KMS-11 (cell line): Measurements from ENCODE around the gene NSDHL.

Experiments
- H2AFZ ChIP-seq: fragments of 200-600 bp; sonication (generic); 2 replicates; pipeline ENCODE4 v1.6.1; 2016; ENCODE audit warnings: antibody characterized with exemption, mixed run types, low read depth
- H3K27ac ChIP-seq: fragments of 200-600 bp; sonication (generic); 2 replicates; pipeline ENCODE4 v1.6.1; 2016; ENCODE audit warnings: mild to moderate bottlenecking, mixed run types
- H3K27me3 ChIP-seq: fragments of 200-600 bp; sonication (generic); 2 replicates; pipeline ENCODE4 v1.6.1; 2017; ENCODE audit warnings: mild to moderate bottlenecking, low read depth, mixed run types, moderate library complexity; ENCODE audit not compliant: insufficient read depth
- H3K36me3 ChIP-seq: fragments of 200-600 bp; sonication (generic); 2 replicates; pipeline ENCODE4 v1.6.1; 2017; ENCODE audit warnings: mild to moderate bottlenecking, mixed run types; ENCODE audit not compliant: insufficient read depth
- H3K4me1 ChIP-seq: fragments of 200-600 bp; sonication (generic); 2 replicates; pipeline ENCODE4 v1.6.1; 2016; ENCODE audit warnings: mild to moderate bottlenecking, low read depth, mixed run types; ENCODE audit not compliant: poor library complexity, severe bottlenecking
- H3K4me2 ChIP-seq: fragments of 200-600 bp; sonication (generic); 2 replicates; pipeline ENCODE4 v1.7.0; 2016; ENCODE audit warnings: mild to moderate bottlenecking, mixed run types
- H3K4me3 ChIP-seq: fragments of 200-600 bp; sonication (generic); IDR thresholded peaks from 2 replicates; pipeline ENCODE4 v1.6.1; 2017; ENCODE audit warnings: low read depth, low read length, mixed read lengths; ENCODE audit not compliant: insufficient read depth
- H3K79me2 ChIP-seq: fragments of 200-600 bp; sonication (generic); 2 replicates; pipeline ENCODE4 v1.6.1; 2016; ENCODE audit warnings: low read depth, mixed run types; ENCODE audit not compliant: insufficient read depth
- H3K9ac ChIP-seq: fragments of 200-600 bp; sonication (generic); 2 replicates; pipeline ENCODE4 v1.6.1; 2016; ENCODE audit warnings: mild to moderate bottlenecking, mixed run types
- H4K20me1 ChIP-seq: fragments of 200-600 bp; sonication (generic); 2 replicates; pipeline ENCODE4 v1.6.1; 2016; ENCODE audit warnings: mild to moderate bottlenecking, mixed run types; ENCODE audit not compliant: insufficient read depth
- CTCF ChIP-seq: fragments of 200-600 bp; sonication (generic); conservative IDR thresholded peaks from 2 replicates; pipeline ENCODE4 v1.6.1; 2017; ENCODE audit warnings: low read depth, mild to moderate bottlenecking, antibody characterized with exemption, low read length, moderate library complexity, mixed read lengths

NSDHL gene

DNA sequence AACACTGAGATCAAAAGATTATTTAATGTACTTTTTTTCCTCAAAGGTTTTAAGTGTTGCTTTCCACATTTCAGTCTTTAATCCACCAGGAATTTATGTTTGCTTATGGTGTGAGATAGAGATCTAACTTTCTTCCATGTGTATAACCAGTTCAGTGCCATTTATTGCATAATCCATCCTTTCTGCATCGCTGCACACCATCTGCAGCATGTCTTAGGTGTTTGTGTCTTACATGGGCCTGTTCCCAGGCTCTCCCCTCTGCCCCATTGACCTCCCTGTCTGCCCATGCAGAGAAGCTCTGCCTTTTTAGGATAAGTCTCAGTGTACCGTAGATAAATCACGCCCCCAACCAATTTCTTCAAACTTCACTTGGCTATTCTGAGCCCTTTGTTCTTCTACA is 30.3 kb downstream of the NSDHL start:
- no peak overlapping the region for H2AFZ ChIP-seq
- H3K4me3 ChIP-seq, result no peak overlapping the region
- no peak overlapping the region for H3K9ac ChIP-seq
- H3K4me2 ChIP-seq, result no peak overlapping the region
- H3K36me3 ChIP-seq, result no peaks in the 10 kb centered on the region
- H3K27me3 ChIP-seq, result no peaks in the 10 kb centered on the region
- H3K4me1 ChIP-seq, result no peaks in the 10 kb centered on the region
- TF ChIP-seq CTCF, result no peak
- H3K79me2 ChIP-seq, result no peaks in the 10 kb centered on the region
- H3K27ac ChIP-seq, result no peak overlapping the region
- no peaks in the 10 kb centered on the region for H4K20me1 ChIP-seq

GRCh38 chrX:152861826-152862225 is 31.0 kb downstream of the NSDHL start:
- Histone ChIP-seq H3K9ac (no peak overlapping the region), H3K27ac (no peak overlapping the region), H3K4me2 (no peak overlapping the region), H3K4me3 (no peak overlapping the region), H3K79me2 (no peaks in the 10 kb centered on the region), H3K4me1 (no peaks in the 10 kb centered on the region), H3K27me3 (no peaks in the 10 kb centered on the region), H3K36me3 (no peaks in the 10 kb centered on the region), H2AFZ (no peak overlapping the region), H4K20me1 (no peaks in the 10 kb centered on the region)
- TF ChIP-seq CTCF, result no peak

DNA sequence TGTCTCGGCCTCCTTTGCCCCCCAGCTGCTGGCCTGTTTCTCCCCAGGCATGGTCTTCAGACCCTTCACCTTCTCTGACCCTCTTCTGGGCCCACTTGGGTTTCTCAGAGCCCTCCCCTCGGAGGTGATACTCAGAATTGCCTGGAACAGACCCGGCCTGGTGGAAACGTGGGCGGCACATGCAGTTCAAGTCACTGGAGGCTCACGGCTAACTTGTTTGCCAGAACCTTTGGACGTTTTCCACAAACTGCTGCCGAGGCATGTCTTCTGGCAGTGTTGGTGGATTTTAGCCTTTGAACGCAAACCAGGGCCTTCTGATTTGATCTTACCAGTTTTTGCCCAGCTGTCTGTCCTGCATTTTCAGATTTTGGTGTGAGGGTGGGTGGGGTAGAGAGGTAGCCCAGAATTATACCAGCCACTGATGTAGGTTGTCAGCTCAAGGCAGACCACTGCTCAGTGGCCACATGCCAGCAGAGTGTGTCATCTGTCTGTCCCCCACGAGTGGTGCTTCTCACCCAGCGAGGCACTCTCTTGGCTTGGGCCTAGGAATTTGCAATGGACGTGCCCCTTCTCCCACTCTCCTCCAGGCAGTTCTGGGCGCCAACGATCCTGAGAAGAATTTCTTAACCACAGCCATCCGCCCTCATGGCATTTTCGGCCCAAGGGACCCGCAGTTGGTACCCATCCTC is 34.5 kb downstream of the NSDHL start:
- H3K4me2 ChIP-seq, result no peak overlapping the region
- H3K9ac ChIP-seq, result no peak overlapping the region
- H3K4me1 ChIP-seq, result no peaks in the 10 kb centered on the region
- H3K4me3 ChIP-seq, result no peak overlapping the region
- TF ChIP-seq CTCF, result no peak
- H2AFZ ChIP-seq, result no peak overlapping the region
- no peaks in the 10 kb centered on the region for H3K79me2 ChIP-seq
- H3K27ac ChIP-seq, result no peak overlapping the region
- no peaks in the 10 kb centered on the region for H4K20me1 ChIP-seq
- H3K27me3 ChIP-seq, result no peaks in the 10 kb centered on the region
- no peaks in the 10 kb centered on the region for H3K36me3 ChIP-seq

DNA sequence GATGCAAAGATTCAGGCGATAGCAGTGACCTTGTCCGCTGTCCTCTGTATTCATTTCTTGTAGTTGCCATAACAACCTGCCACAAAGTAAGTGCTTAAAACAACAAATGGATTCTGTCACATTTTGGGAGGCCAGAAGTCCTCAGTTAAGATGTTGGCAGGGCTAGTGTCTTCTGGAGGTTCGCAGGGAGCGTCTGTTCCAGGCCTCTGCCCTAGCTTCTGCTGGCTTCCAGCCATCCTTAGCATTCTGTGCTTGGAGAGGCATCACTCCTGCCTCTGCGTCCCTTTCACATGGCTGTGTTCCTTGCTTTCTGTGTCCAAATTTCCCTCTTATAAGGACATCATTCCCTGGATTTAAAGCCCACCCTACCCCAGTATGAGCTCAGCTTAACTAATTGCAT is 35.5 kb downstream of the NSDHL start:
- no peak overlapping the region for H2AFZ ChIP-seq
- H3K27me3 ChIP-seq, result no peaks in the 10 kb centered on the region
- no peak overlapping the region for H3K4me2 ChIP-seq
- no peak for TF ChIP-seq CTCF
- no peaks in the 10 kb centered on the region for H3K4me1 ChIP-seq
- no peaks in the 10 kb centered on the region for H4K20me1 ChIP-seq
- H3K4me3 ChIP-seq, result no peak overlapping the region
- no peak overlapping the region for H3K9ac ChIP-seq
- no peaks in the 10 kb centered on the region for H3K36me3 ChIP-seq
- H3K27ac ChIP-seq, result no peak overlapping the region
- H3K79me2 ChIP-seq, result no peaks in the 10 kb centered on the region
